Measurements from ENCODE around the gene STAB2. TPM values are rescaled to one million over a fixed set of nuclear protein-coding genes. Genes with fewer than 3 reads are reported as not detected.
A peak's percentile ranks its signal among the peaks of the same experiment; 100 is the strongest.

The STAB2 gene
- total RNA-seq, 1 experiment from 2014 or later: not detected

- no peak for DNase-seq (ENCODE audit: low read depth)
These were observed 101.4 kb downstream of the STAB2 start for GRCh38 chr12:103688376-103689063.

DNA sequence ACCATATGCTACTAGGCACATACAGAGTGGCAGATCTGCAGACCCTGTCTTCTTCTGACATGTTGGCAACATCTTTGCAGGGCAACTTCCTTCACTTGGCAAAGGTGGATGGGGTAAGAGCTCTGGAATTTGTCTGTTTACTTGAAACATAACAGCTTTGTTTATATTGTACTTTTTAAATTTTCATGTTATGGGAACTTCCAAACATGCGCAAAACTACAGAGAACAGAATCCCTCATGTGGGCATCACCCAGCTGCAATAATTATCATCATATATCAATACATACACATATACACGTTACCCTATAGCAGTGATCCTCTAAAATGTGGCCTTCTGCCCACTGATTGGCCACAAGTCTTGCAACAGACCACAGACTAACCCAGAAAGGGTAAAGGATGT lies 103.4 kb downstream of the STAB2 start:
- no peak for DNase-seq (ENCODE audit: low read depth)

- no peak for DNase-seq (ENCODE audit: low read depth)
These were observed 104.0 kb downstream of the STAB2 start for GRCh38 chr12:103691063-103691462.

DNA sequence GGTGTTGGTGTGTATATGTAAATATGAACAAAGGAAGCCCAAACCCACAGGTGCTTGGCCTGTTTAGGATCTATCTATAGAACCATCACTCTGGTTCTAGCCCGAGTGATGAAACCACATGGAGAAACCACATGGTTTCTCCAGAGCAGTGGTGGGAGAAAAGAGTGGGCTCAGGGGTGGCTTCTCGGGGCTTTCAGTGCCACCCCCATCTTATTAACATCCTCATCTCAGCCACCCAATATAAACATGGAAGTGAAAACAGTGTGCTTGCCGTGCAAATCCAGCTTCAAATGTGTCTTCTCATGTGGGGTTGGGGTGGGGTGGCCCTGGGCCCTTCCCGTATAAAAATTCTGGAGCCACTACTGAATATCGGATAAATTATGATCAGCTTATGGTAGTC lies 109.0 kb downstream of the STAB2 start:
- no peak for DNase-seq (ENCODE audit: low read depth)

- no peak for DNase-seq (ENCODE audit: low read depth)
These were observed 111.1 kb downstream of the STAB2 start for GRCh38 chr12:103697971-103698751.

DNA sequence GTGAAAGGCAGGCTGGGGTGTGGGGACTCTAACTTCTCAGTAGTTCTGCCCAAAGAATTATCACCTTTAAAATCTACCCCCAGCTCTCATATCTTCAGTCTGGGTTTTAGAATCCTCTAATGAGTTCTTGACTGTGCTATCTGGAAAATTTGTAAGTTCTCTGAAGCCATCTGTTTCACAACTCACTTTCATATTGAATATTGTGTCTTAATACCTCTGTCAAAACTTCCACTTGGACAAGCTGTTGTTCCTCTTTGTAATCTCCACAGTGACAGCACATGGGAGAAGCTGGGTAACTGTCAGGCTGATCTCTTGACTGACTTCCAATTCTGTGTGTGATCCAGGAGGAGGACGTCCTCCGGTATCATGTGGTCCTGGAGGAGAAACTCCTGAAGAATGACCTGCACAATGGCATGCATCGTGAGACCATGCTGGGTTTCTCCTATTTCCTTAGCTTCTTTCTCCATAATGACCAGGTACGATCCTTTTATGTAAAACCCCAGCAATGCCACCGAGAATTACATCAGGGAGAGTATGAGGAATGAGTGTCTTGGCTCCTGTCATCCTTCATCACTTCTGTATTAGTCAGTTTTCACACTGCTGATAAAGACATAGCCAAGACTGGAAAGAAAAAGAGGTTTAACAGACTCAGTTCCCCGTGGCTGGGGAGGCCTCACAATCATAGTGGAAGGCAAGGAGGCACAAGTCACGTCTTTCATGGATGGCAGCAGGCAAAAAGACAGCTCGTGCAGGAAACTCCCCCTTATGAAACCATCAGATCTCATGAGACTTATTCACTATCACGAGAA lies 111.9 kb downstream of the STAB2 start:
- no peak for DNase-seq (ENCODE audit: low read depth)

GRCh38 chr12:103705098-103705497 lies 118.0 kb downstream of the STAB2 start:
- no peak for DNase-seq (ENCODE audit: low read depth)

DNA sequence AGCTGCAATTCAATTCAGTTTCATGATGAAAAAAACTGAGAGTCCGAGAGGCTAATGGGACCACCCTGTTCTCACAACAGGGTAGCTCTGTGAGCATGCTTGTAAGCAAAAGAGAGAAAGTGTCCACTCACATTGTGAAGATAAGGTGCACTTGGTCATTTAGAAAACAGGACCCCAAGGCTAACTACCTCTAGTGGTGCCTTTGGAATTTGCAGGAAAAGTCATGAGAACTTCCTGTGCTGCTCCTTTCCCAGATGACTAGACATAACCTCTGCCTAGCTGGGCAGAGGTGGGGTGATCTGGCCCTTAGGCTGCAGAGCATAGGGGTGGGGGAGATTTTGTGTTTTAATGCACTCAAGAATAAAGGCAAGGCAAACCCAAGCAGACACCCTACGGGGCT lies 118.9 kb downstream of the STAB2 start:
- DNase-seq (ENCODE audit: low read depth): no peak

DNA sequence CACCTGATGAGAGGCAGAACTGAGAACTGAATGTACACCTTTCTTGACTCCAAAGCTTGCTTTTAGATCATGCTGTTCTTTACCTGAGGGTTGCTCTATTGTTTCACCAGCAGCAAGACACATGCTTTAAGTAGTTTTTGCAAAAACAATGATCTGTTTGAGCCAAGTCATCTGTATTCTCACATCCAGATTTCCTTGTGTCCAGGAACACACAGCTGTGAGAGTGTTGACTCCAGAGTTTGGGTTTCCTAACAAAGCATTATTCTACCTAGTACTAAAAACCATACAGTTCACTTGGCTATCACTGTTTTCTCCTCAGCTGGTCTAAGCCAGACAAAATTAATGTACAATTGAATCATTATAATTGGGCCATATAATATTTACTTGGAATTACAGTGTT lies 120.4 kb downstream of the STAB2 start:
- DNase-seq (ENCODE audit: low read depth): no peak

- no peak for DNase-seq (ENCODE audit: low read depth)
These were observed 123.5 kb downstream of the STAB2 start for GRCh38 chr12:103710544-103710943.

DNA sequence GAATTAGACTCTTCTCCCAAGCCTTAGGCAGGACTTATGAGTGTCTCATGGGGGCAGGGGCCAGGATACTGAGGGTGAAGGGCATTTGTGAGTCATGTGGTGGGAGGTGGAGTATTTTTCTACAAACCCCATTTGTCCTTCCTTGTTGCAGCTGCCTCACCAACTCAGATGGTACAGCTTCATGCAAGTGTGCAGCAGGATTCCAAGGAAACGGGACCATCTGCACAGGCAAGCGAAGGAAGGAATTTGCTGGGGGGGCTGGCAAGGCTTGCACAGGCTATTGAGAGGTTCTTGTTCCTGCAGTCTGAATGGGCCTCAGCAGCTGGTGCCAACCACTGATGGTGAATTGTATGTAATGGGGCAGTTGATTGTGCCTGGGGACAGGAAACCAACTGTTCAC lies 125.1 kb downstream of the STAB2 start:
- DNase-seq (ENCODE audit: low read depth): no peak

GRCh38 chr12:103715494-103715893 lies 128.4 kb downstream of the STAB2 start:
- DNase-seq (ENCODE audit: low read depth): no peak

- DNase-seq (ENCODE audit: low read depth): no peak
These were observed 129.6 kb downstream of the STAB2 start for GRCh38 chr12:103716517-103717196.

- DNase-seq (ENCODE audit: low read depth): no peak
These were observed 138.3 kb downstream of the STAB2 start for GRCh38 chr12:103725398-103725797.

GRCh38 chr12:103727638-103728037 lies 140.6 kb downstream of the STAB2 start:
- DNase-seq (ENCODE audit: low read depth): peak; percentile 40

GRCh38 chr12:103728323-103728722 lies 141.2 kb downstream of the STAB2 start:
- DNase-seq (ENCODE audit: low read depth): peak; percentile 25

DNA sequence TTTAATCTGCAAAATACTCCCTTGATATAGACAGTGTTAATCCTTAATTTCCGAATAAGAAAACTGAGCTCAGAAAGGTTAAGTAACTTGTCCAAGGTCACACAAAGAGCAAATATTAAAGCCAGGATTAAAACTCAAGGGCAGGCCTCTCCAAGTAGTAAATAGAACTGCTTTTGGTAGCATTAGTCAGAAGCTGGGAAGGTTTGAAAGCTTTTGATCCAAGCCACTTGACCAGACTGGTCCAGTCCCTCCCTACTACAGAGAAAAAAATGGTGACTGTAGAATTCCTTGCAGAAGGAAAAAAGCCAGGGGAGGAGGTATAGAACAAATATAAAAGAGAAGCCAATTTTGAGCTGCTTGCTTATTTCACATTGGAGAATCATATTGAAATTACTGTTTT lies 142.4 kb downstream of the STAB2 start:
- DNase-seq (ENCODE audit: low read depth): no peak

DNA sequence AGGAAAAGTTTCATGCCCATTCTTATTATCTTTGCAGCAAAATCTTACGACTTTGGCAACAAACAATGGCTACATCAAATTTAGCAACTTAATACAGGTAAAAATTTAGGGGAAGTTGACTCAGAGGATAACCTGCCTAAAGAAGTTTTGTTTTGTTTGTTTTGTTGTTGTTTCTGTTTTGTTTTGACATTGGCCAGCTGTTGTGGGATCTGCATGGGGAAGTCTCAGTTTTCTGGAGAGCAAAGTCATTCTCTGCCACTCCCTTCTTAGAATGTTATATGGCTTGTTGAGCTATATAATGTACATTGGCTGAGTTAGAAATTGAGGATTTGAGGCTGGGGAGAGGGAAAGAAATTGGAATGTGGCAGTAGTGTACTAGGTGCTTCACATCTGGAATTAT lies 144.5 kb downstream of the STAB2 start:
- DNase-seq (ENCODE audit: low read depth): no peak

DNA sequence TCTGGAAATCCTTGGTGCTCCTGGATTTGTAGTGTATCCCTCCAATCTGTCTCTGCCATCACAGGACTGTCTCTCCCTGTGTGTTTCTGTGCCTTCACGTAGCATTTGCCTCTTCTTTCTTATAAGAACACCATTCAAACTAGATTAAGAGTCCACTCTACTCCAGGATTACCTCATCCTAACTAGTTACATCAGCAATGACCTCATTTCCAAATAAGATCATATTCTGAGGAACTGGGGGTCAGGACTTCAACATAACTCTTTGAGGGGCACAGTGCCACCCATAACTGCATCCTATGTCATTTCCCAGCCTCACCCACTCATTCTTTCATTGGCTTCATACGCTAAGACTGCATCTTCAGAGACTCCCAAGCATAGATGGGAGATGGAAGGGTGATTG lies 147.8 kb downstream of the STAB2 start:
- no peak for DNase-seq (ENCODE audit: low read depth)

DNA sequence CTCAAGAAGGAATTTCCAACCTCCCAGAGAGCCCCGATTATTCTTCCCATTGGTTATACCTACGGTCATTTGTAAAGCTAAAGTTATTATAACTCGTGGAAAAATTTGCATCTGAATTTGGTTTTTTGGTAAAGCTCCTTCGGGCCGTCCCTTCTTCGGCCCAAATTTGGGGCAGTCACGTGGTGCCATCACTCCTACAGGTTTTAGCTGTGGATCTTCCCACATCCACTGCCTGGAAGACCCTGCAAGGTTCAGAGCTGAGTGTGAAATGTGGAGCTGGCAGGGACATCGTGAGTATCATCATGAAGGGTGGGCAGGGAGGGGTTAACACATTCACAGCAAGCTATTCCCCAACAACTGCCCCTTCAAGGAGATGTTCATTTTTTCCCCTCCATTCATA lies 148.2 kb downstream of the STAB2 start:
- no peak for DNase-seq (ENCODE audit: low read depth)

- DNase-seq (ENCODE audit: low read depth): no peak
These were observed 149.5 kb downstream of the STAB2 start for GRCh38 chr12:103736572-103736971.

DNA sequence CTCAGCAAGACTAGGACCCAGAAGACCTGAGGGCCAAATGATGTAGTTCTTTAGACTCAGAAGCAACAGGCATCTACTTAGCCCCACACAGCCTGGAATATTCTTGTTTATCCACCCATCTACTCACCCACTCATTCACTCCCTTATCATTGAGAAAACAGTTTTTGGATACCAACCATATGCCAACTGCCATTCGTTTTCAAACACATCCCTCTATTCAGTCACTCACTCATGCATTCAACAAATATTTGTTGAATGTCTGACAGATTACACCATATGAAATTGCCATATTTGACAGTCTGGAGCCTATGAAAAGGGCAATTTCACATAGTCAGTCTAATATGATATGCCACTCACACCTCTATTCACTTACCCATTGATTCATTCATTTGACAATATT lies 150.8 kb downstream of the STAB2 start:
- DNase-seq (ENCODE audit: low read depth): no peak

All from Daoy (cell line).